Right renal pelvis (tissue), 4 donors: ENCODE measurements around the gene C11orf68. TPM values are rescaled to one million over a fixed set of nuclear protein-coding genes. Genes with fewer than 3 reads are reported as not detected.
"Not testable (repeated sequence)": the region's sequence is repeated elsewhere in the genome, so short reads cannot be mapped to it uniquely, and the experiment has no call there.

Experiments
- DNase-seq, 4 donors: peaks; one replicate each; pipeline ENCODE4 v3.0.0-alpha.2; 2013; ENCODE audit warnings: low read depth in 4 of 4, low spot score in 3 of 4, missing footprints in 1 of 4
- polyA plus RNA-seq, 4 donors: library from polyadenylated mRNA; unstranded; fragments of 120-200 nt; gene quantifications; one replicate each; pipeline ENCODE4 v1.2.1, GENCODE V29; 2013; ENCODE audit not compliant: insufficient read length in 4 of 4

Gene C11orf68
- polyA plus RNA-seq, 4 donors = 37.3 to 46.8 (median 42.2) TPM

GRCh38 chr11:65892661-65893317 is 26.1 kb downstream of the C11orf68 start:
- DNase-seq = no peak

GRCh38 chr11:65892137-65892540 is 26.7 kb downstream of the C11orf68 start:
- DNase-seq = not testable (repeated sequence)

- no peak for DNase-seq
Observed at GRCh38 chr11:65891219-65892136, 27.4 kb downstream of the C11orf68 start.

GRCh38 chr11:65890324-65891218 is 28.3 kb downstream of the C11orf68 start, which contains the start of gene CCDC85B:
CCDC85B (plus strand) TSS chr11:65890673; CDS start chr11:65890784, 111 bp downstream.
- DNase-seq = peak; percentile 91 to 93 (median 92)

GRCh38 chr11:65888163-65888814 is 30.6 kb downstream of the C11orf68 start, which contains the start of gene FIBP:
FIBP (minus strand) TSS chr11:65888471; CDS start chr11:65888418, 53 bp downstream.
- peak; percentile 91 to 95 (median 94) for DNase-seq

GRCh38 chr11:65887723-65888162 is 31.1 kb downstream of the C11orf68 start:
- DNase-seq = no peak

GRCh38 chr11:65886826-65887722 is 31.8 kb downstream of the C11orf68 start:
- no peak for DNase-seq

- no peak for DNase-seq
Observed at GRCh38 chr11:65885808-65886536, 32.9 kb downstream of the C11orf68 start.

GRCh38 chr11:65885231-65885630 is 33.6 kb downstream of the C11orf68 start:
- DNase-seq = no peak

- no peak for DNase-seq
Observed at GRCh38 chr11:65884716-65885092, 34.2 kb downstream of the C11orf68 start.

GRCh38 chr11:65883786-65884715 is 34.8 kb downstream of the C11orf68 start:
- no peak for DNase-seq

GRCh38 chr11:65883058-65883761 is 35.7 kb downstream of the C11orf68 start:
- DNase-seq = no peak

- no peak for DNase-seq
Observed at GRCh38 chr11:65882120-65883057, 36.5 kb downstream of the C11orf68 start.

- DNase-seq = no peak
Observed at GRCh38 chr11:65880844-65881421, 37.9 kb downstream of the C11orf68 start.

GRCh38 chr11:65880027-65880426 is 38.8 kb downstream of the C11orf68 start:
- DNase-seq = no peak
